Measurements from ENCODE around the gene TANC2.
A peak's percentile ranks its signal among the peaks of the same experiment; 100 is the strongest.
"Not testable (repeated sequence)": the region's sequence is repeated elsewhere in the genome, so short reads cannot be mapped to it uniquely, and the experiment has no call there.

Gene TANC2

DNA sequence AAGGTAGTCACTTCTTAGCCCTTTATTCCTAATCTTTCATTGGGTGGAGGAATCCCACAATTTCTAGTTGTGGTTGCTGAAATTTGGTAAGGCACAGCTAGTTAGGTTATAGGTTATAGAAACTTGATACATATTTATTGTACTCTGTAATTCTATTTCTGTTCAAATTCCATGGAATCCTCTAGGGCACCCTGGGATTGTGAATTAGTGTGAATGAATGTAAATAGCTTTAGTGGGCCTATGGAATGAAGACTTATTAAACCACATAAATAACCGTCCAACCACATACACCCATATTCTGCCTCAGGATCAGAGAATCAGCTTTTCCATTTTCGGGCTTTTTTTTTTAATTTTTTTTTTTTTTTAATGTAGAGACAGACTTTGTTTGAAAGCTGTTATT is 9.2 kb downstream of the TANC2 start:
- Histone ChIP-seq H3K9ac (ENCODE audit: low read length) (no peak overlapping the region), H3K14ac (ENCODE audit: low read length) (no peak overlapping the region), H3K79me2 (ENCODE audit: control insufficient read depth, insufficient read depth, low read length, poor library complexity) (peaks cover 26% of the 10 kb centered on the region), H3K18ac (ENCODE audit: low read length) (no peak overlapping the region), H2BK12ac (ENCODE audit: low read length) (no peak overlapping the region), H3K4ac (ENCODE audit: low read depth, low read length) (no peak overlapping the region), H3K27me3 (ENCODE audit: insufficient read depth, low read length) (no peaks in the 10 kb centered on the region), H3K4me1 (ENCODE audit: control insufficient read depth in 1 of 2, insufficient read depth in 2 of 2, low read length in 2 of 2) (peaks cover 4 to 7% of the 10 kb centered on the region in 2 experiments), H4K12ac (ENCODE audit: low read depth, low read length) (no peak overlapping the region), H2BK120ac (ENCODE audit: insufficient read depth, low read length, poor library complexity) (no peak overlapping the region), H3K36me3 (ENCODE audit: control insufficient read depth in 1 of 2, insufficient read depth in 2 of 2, low read length in 2 of 2) (peaks cover 5 to 10% of the 10 kb centered on the region in 2 experiments), H3K79me1 (ENCODE audit: low read length) (no peaks in the 10 kb centered on the region), H3K4me3 (ENCODE audit: low read depth, low read length) (no peak overlapping the region), H4K8ac (ENCODE audit: low read depth, low read length) (no peak overlapping the region), H2AK5ac (ENCODE audit: low read length) (no peak overlapping the region), H3K27ac (ENCODE audit: low read depth, low read length) (no peak overlapping the region), H4K91ac (ENCODE audit: low read depth, low read length) (no peak overlapping the region), H3K4me2 (ENCODE audit: low read length) (no peak overlapping the region), H2AFZ (ENCODE audit: insufficient read depth, low read length, poor library complexity) (no peak overlapping the region), H3K23ac (ENCODE audit: low read length) (no peak overlapping the region), H3K9me3 (ENCODE audit: insufficient read depth, low read depth, low read length) (peaks cover 2% of the 10 kb centered on the region), H2BK5ac (ENCODE audit: low read depth, low read length, poor library complexity) (no peak overlapping the region)
- no CpG with 5 or more reads among the region's 2 CpGs for WGBS (ENCODE audit: extremely low coverage, insufficient coverage, insufficient read length)
- no peak for DNase-seq

DNA sequence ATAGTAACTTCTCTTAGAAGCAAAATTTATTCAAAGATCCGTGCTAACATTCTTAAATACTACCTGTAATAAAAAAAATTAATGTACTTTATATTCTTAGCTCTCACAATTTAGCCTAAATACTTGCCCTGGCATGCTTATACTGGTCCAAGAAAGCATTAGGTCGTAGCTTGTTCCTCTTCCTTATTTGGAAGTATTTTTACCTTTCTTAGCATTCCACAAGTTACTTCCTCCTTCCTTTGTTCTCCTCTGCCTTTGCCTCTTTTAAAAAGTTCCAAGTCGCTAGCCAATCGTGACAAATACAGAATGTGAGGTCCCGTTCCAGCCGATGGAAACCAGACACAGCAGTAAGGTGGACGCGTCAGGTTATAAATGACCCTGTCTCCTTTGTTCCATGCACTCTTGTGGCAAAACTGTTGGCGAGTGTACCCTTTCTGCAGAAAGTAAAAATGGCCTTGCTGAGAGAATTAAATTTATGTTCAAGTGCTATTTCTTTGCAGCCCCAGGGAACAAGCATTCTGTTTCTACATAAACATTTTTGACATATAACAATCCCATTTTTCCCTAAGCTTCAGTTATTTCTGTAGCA is 10.7 kb downstream of the TANC2 start:
- H3K4ac ChIP-seq (ENCODE audit: low read depth, low read length); H2BK5ac ChIP-seq (ENCODE audit: low read depth, low read length, poor library complexity); DNase-seq; H2BK12ac ChIP-seq (ENCODE audit: low read length); H3K18ac ChIP-seq (ENCODE audit: low read length); H3K9me3 ChIP-seq (ENCODE audit: insufficient read depth, low read depth, low read length); H3K14ac ChIP-seq (ENCODE audit: low read length); H2AFZ ChIP-seq (ENCODE audit: insufficient read depth, low read length, poor library complexity); H4K12ac ChIP-seq (ENCODE audit: low read depth, low read length); H3K4me1 ChIP-seq (ENCODE audit: control insufficient read depth in 1 of 2, insufficient read depth in 2 of 2, low read length in 2 of 2); H4K91ac ChIP-seq (ENCODE audit: low read depth, low read length); H3K27me3 ChIP-seq (ENCODE audit: insufficient read depth, low read length); H3K9ac ChIP-seq (ENCODE audit: low read length); H3K23ac ChIP-seq (ENCODE audit: low read length); H3K4me3 ChIP-seq (ENCODE audit: low read depth, low read length); H3K36me3 ChIP-seq (ENCODE audit: control insufficient read depth in 1 of 2, insufficient read depth in 2 of 2, low read length in 2 of 2); H4K8ac ChIP-seq (ENCODE audit: low read depth, low read length); H3K79me1 ChIP-seq (ENCODE audit: low read length); H2AK5ac ChIP-seq (ENCODE audit: low read length); H3K4me2 ChIP-seq (ENCODE audit: low read length); H2BK120ac ChIP-seq (ENCODE audit: insufficient read depth, low read length, poor library complexity): not testable (repeated sequence)
- no CpG with 5 or more reads among the region's 9 CpGs for WGBS (ENCODE audit: extremely low coverage, insufficient coverage, insufficient read length)
- Histone ChIP-seq H3K27ac (ENCODE audit: low read depth, low read length) (peak overlapping the region; percentile 17), H3K79me2 (ENCODE audit: control insufficient read depth, insufficient read depth, low read length, poor library complexity) (peaks cover 20% of the 10 kb centered on the region)

DNA sequence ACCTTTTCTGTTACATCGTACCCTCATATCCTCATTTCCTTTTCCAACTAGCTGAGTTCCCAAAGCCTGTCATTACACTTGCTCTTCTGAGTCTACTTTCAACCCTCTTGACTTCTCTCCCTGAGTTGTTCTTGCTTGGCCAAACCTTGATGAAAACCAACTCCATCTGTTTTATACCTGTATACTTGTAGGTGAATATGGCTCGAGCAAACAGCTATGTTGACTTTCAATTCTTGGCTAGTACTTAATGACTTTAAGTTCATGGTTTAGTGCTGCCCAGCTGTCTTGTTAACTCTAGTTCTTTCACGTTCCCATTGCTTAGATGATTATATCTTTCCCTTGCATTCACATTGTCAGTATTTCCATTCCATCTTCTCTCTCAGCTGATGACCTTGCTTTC is 14.8 kb downstream of the TANC2 start:
- DNase-seq: no peak
- H4K8ac ChIP-seq (ENCODE audit: low read depth, low read length): no peak overlapping the region
- peaks cover under 1 to 5% of the 10 kb centered on the region in 2 experiments for H3K4me1 ChIP-seq (ENCODE audit: control insufficient read depth in 1 of 2, insufficient read depth in 2 of 2, low read length in 2 of 2)
- no peak overlapping the region for H3K18ac ChIP-seq (ENCODE audit: low read length)
- no peak overlapping the region for H3K4me3 ChIP-seq (ENCODE audit: low read depth, low read length)
- H2BK12ac ChIP-seq (ENCODE audit: low read length): no peak overlapping the region
- no peak overlapping the region for H2BK5ac ChIP-seq (ENCODE audit: low read depth, low read length, poor library complexity)
- no peak overlapping the region for H3K4me2 ChIP-seq (ENCODE audit: low read length)
- no peak overlapping the region for H2AFZ ChIP-seq (ENCODE audit: insufficient read depth, low read length, poor library complexity)
- peak overlapping the region; percentile 84 for H3K4ac ChIP-seq (ENCODE audit: low read depth, low read length)
- no CpG with 5 or more reads among the region's 3 CpGs for WGBS (ENCODE audit: extremely low coverage, insufficient coverage, insufficient read length)
- H4K91ac ChIP-seq (ENCODE audit: low read depth, low read length): no peak overlapping the region
- H3K79me2 ChIP-seq (ENCODE audit: control insufficient read depth, insufficient read depth, low read length, poor library complexity): peaks cover 11% of the 10 kb centered on the region
- no peak overlapping the region for H3K14ac ChIP-seq (ENCODE audit: low read length)
- H3K79me1 ChIP-seq (ENCODE audit: low read length): no peaks in the 10 kb centered on the region
- H3K9ac ChIP-seq (ENCODE audit: low read length): no peak overlapping the region
- peaks cover 0 to 5% of the 10 kb centered on the region in 2 experiments for H3K36me3 ChIP-seq (ENCODE audit: control insufficient read depth in 1 of 2, insufficient read depth in 2 of 2, low read length in 2 of 2)
- no peak overlapping the region for H3K27ac ChIP-seq (ENCODE audit: low read depth, low read length)
- no peak overlapping the region for H2BK120ac ChIP-seq (ENCODE audit: insufficient read depth, low read length, poor library complexity)
- no peak overlapping the region for H4K12ac ChIP-seq (ENCODE audit: low read depth, low read length)
- no peak overlapping the region for H2AK5ac ChIP-seq (ENCODE audit: low read length)
- H3K9me3 ChIP-seq (ENCODE audit: insufficient read depth, low read depth, low read length): no peaks in the 10 kb centered on the region
- no peaks in the 10 kb centered on the region for H3K27me3 ChIP-seq (ENCODE audit: insufficient read depth, low read length)
- H3K23ac ChIP-seq (ENCODE audit: low read length): no peak overlapping the region

DNA sequence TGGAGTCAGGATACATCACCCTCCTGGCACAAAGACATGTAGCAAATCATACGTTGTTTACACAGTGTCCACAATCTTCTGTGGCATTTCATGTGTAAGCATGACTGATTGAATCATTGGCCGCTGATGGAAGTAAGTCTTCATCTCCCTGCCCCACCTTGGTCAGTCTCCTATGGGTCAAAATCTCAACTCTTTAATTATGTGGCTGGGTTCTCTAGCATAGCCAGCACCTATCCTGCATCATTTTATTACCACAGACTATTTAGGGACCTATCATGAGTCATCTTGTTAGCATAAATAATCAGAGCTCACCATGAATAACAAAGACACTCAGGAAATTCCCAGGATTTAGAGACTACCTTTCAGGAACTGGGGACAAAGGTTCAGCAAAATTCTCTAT is 15.9 kb downstream of the TANC2 start:
- H3K23ac ChIP-seq (ENCODE audit: low read length): no peak overlapping the region
- no peak overlapping the region for H4K8ac ChIP-seq (ENCODE audit: low read depth, low read length)
- no peaks in the 10 kb centered on the region for H3K9me3 ChIP-seq (ENCODE audit: insufficient read depth, low read depth, low read length)
- H3K79me1 ChIP-seq (ENCODE audit: low read length): peaks cover 3% of the 10 kb centered on the region
- no peak overlapping the region for H3K9ac ChIP-seq (ENCODE audit: low read length)
- H3K4ac ChIP-seq (ENCODE audit: low read depth, low read length): peak overlapping the region; percentile 71
- H2BK120ac ChIP-seq (ENCODE audit: insufficient read depth, low read length, poor library complexity): no peak overlapping the region
- no peak overlapping the region for H2BK5ac ChIP-seq (ENCODE audit: low read depth, low read length, poor library complexity)
- no peak overlapping the region for H3K4me3 ChIP-seq (ENCODE audit: low read depth, low read length)
- H4K91ac ChIP-seq (ENCODE audit: low read depth, low read length): no peak overlapping the region
- H2BK12ac ChIP-seq (ENCODE audit: low read length): no peak overlapping the region
- no peak overlapping the region for H2AK5ac ChIP-seq (ENCODE audit: low read length)
- no peak overlapping the region for H3K14ac ChIP-seq (ENCODE audit: low read length)
- no peak overlapping the region for H4K12ac ChIP-seq (ENCODE audit: low read depth, low read length)
- H3K27ac ChIP-seq (ENCODE audit: low read depth, low read length): no peak overlapping the region
- no peak overlapping the region for H2AFZ ChIP-seq (ENCODE audit: insufficient read depth, low read length, poor library complexity)
- H3K79me2 ChIP-seq (ENCODE audit: control insufficient read depth, insufficient read depth, low read length, poor library complexity): peaks cover 21% of the 10 kb centered on the region
- H3K4me1 ChIP-seq (ENCODE audit: control insufficient read depth in 1 of 2, insufficient read depth in 2 of 2, low read length in 2 of 2): peaks cover 12 to 16% of the 10 kb centered on the region in 2 experiments
- H3K36me3 ChIP-seq (ENCODE audit: control insufficient read depth in 1 of 2, insufficient read depth in 2 of 2, low read length in 2 of 2): peaks cover 0 to 5% of the 10 kb centered on the region in 2 experiments
- no peaks in the 10 kb centered on the region for H3K27me3 ChIP-seq (ENCODE audit: insufficient read depth, low read length)
- H3K18ac ChIP-seq (ENCODE audit: low read length): peak overlapping the region; percentile 45
- WGBS (ENCODE audit: extremely low coverage, insufficient coverage, insufficient read length): no CpG with 5 or more reads among the region's 2 CpGs
- no peak overlapping the region for H3K4me2 ChIP-seq (ENCODE audit: low read length)
- no peak for DNase-seq
